Measurements from ENCODE around the gene SLC34A1. TPM values are rescaled to one million over a fixed set of nuclear protein-coding genes. Genes with fewer than 3 reads are reported as not detected.

The SLC34A1 gene
- polyA plus RNA-seq, 3 donors: not detected

- 0% methylated on average over 1 of the region's 3 CpGs for WGBS (ENCODE audit: insufficient coverage)
Observed at GRCh38 chr5:177410575-177410974, 26.3 kb downstream of the SLC34A1 start.

GRCh38 chr5:177412603-177413233 lies 28.5 kb downstream of the SLC34A1 start:
- Histone ChIP-seq H3K9me3 (replicated peaks in 1 of 2; ENCODE audit: control insufficient read depth in 1 of 2, insufficient read depth in 1 of 2, low read length in 2 of 2) (no peaks in the 10 kb centered on the region), H3K4me2 (replicated peaks; ENCODE audit: extremely low read depth, low read length, poor library complexity, severe bottlenecking) (peak overlapping the region; percentile 7), H3K9ac (ENCODE audit: insufficient read depth, low read length, poor library complexity, severe bottlenecking) (no peak overlapping the region), H3K27ac (ENCODE audit: low read depth in 1 of 2, low read length in 2 of 2) (no peak overlapping the region), H3K27me3 (ENCODE audit: control insufficient read depth in 2 of 2, insufficient read depth in 2 of 2, low read length in 2 of 2) (no peaks in the 10 kb centered on the region), H2AFZ (ENCODE audit: insufficient read depth, low read depth, low read length, poor library complexity, severe bottlenecking) (no peak overlapping the region), H3K36me3 (replicated peaks in 1 of 2; ENCODE audit: control insufficient read depth in 1 of 2, insufficient read depth in 2 of 2, low read length in 2 of 2) (no peaks in the 10 kb centered on the region), H3K4me1 (ENCODE audit: control insufficient read depth in 1 of 2, insufficient read depth in 2 of 2, low read length in 2 of 2) (peaks cover 38 to 52% of the 10 kb centered on the region in 2 donors), H3K79me2 (ENCODE audit: insufficient read depth, low read length) (no peaks in the 10 kb centered on the region), H4K20me1 (ENCODE audit: insufficient read depth, low read length) (no peaks in the 10 kb centered on the region), H3K4me3 (replicated peaks in 1 of 3; ENCODE audit: low read depth in 2 of 3, low read length in 3 of 3) (no peak overlapping the region)
- peak in 2 of 3 donors; percentile 41 to 51 for DNase-seq
- peak overlapping the region in 5 of 7 donors; percentile 49 to 81 (median 56) for H3K27ac Mint-ChIP-seq
- peak overlapping the region in 1 of 2 donors; percentile 64 for H3K4me3 Mint-ChIP-seq
- peaks cover 0 to 3% (median 0%) of the 10 kb centered on the region in 7 donors for H3K9me3 Mint-ChIP-seq
- H3K4me1 Mint-ChIP-seq: peaks cover 46% of the 10 kb centered on the region
- intact Hi-C loops (cut with micrococcal nuclease): no loop called here
- 81% methylated on average over 7 of the region's 8 CpGs for WGBS (ENCODE audit: insufficient coverage)
- no peak for TF ChIP-seq CTCF (IDR thresholded peaks at IDR 0.05)
- H3K36me3 Mint-ChIP-seq: peaks cover 0 to 4% of the 10 kb centered on the region in 2 donors
- peaks cover 1 to 8% (median 5%) of the 10 kb centered on the region in 3 donors for H3K27me3 Mint-ChIP-seq (ENCODE audit: low read depth in 3 of 3)

More at GRCh38 chr5:177410575-177410974, 26.3 kb downstream of the SLC34A1 start:
- no peak for TF ChIP-seq CTCF (IDR thresholded peaks at IDR 0.05)
- Mint-ChIP-seq H3K27ac (peak overlapping the region in 2 of 7 donors; percentile 10 to 20), H3K9me3 (peaks cover 0 to 3% (median 0%) of the 10 kb centered on the region in 7 donors), H3K4me1 (peaks cover 37% of the 10 kb centered on the region), H3K4me3 (no peak overlapping the region), H3K36me3 (peaks cover 0 to 4% of the 10 kb centered on the region in 2 donors), H3K27me3 (ENCODE audit: low read depth in 3 of 3) (peaks cover 1 to 10% (median 8%) of the 10 kb centered on the region in 3 donors)
- Histone ChIP-seq H3K27ac (ENCODE audit: low read depth in 1 of 2, low read length in 2 of 2) (no peak overlapping the region), H3K4me3 (replicated peaks in 1 of 3; ENCODE audit: low read depth in 2 of 3, low read length in 3 of 3) (no peak overlapping the region), H3K36me3 (replicated peaks in 1 of 2; ENCODE audit: control insufficient read depth in 1 of 2, insufficient read depth in 2 of 2, low read length in 2 of 2) (no peaks in the 10 kb centered on the region), H3K4me2 (replicated peaks; ENCODE audit: extremely low read depth, low read length, poor library complexity, severe bottlenecking) (no peak overlapping the region), H2AFZ (ENCODE audit: insufficient read depth, low read depth, low read length, poor library complexity, severe bottlenecking) (no peak overlapping the region), H3K27me3 (ENCODE audit: control insufficient read depth in 2 of 2, insufficient read depth in 2 of 2, low read length in 2 of 2) (no peaks in the 10 kb centered on the region), H3K9me3 (replicated peaks in 1 of 2; ENCODE audit: control insufficient read depth in 1 of 2, insufficient read depth in 1 of 2, low read length in 2 of 2) (no peaks in the 10 kb centered on the region), H3K4me1 (ENCODE audit: control insufficient read depth in 1 of 2, insufficient read depth in 2 of 2, low read length in 2 of 2) (peaks cover 29 to 41% of the 10 kb centered on the region in 2 donors), H3K79me2 (ENCODE audit: insufficient read depth, low read length) (no peaks in the 10 kb centered on the region), H3K9ac (ENCODE audit: insufficient read depth, low read length, poor library complexity, severe bottlenecking) (no peak overlapping the region), H4K20me1 (ENCODE audit: insufficient read depth, low read length) (no peaks in the 10 kb centered on the region)
- DNase-seq: no peak
- intact Hi-C loops (cut with micrococcal nuclease): no loop called here

Measured in CD14-positive monocyte (primary cell).